ENCODE results near the gene CD44. TPM values are rescaled to one million over a fixed set of nuclear protein-coding genes. Genes with fewer than 3 reads are reported as not detected.

Gene CD44
- total RNA-seq, 4 donors from 2014 or later: 211 to 319 (median 266) TPM

DNA sequence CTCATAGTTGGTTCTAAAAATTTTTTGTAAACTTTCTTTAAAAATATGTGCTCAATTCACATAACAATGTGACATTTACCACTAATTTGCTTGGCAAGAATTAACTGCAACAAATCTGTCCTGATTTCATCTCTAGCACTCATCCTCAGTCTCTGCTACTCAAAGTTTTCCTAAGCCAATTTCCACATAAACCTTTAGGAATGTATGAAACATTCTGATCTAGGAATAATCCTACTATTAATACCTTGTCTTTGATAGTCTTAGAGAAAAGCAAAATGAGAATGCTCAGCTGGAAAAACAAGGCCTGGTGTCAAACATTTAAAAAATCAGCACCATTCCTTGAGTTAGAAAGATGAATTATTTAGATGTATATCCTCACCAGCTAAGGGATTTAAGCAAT, 114.3 kb downstream of the CD44 start:
- peak; percentile 63 for ATAC-seq
- H3K27ac ChIP-seq: peak overlapping the region; percentile 53 to 72 (median 64)
- no peaks in the 10 kb centered on the region for H3K27me3 ChIP-seq
- H3K9me3 ChIP-seq: no peaks in the 10 kb centered on the region
- peaks cover 3 to 25% (median 9%) of the 10 kb centered on the region in 3 donors for H3K4me1 ChIP-seq
- H3K4me3 ChIP-seq: no peak overlapping the region
- TF ChIP-seq EP300 (IDR thresholded peaks at IDR 0.05) (no peak), POLR2AphosphoS5 (IDR thresholded peaks at IDR 0.05) (peak; percentile 56)
- no peaks in the 10 kb centered on the region for H3K36me3 ChIP-seq

DNA sequence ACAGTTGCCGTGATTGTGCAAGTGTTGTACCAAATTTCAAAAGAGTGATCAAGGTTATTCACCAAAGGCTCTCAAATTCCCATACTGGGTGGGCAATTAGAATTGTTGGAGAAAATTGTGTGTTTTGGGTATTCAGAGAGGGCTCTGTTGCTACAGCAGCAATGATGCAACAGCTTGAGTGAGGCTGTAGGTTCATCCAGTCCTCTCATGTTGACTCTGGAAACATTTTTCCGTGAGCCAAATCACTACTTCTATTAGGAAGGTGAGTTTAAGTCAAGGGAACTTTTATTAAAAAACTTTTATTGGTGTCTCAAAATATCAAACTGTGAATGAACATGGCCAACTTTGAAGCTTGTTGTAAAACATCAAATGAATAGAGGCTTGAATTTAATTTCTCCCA, 116.5 kb downstream of the CD44 start:
- ATAC-seq: no peak
- no peak for TF ChIP-seq EP300 (IDR thresholded peaks at IDR 0.05)
- TF ChIP-seq, protein P1, sequence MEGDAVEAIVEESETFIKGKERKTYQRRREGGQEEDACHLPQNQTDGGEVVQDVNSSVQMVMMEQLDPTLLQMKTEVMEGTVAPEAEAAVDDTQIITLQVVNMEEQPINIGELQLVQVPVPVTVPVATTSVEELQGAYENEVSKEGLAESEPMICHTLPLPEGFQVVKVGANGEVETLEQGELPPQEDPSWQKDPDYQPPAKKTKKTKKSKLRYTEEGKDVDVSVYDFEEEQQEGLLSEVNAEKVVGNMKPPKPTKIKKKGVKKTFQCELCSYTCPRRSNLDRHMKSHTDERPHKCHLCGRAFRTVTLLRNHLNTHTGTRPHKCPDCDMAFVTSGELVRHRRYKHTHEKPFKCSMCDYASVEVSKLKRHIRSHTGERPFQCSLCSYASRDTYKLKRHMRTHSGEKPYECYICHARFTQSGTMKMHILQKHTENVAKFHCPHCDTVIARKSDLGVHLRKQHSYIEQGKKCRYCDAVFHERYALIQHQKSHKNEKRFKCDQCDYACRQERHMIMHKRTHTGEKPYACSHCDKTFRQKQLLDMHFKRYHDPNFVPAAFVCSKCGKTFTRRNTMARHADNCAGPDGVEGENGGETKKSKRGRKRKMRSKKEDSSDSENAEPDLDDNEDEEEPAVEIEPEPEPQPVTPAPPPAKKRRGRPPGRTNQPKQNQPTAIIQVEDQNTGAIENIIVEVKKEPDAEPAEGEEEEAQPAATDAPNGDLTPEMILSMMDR (IDR thresholded peaks at IDR 0.05): no peak
- TF ChIP-seq POLR2AphosphoS5 (IDR thresholded peaks at IDR 0.05): no peak
- TF ChIP-seq POLR2A (IDR thresholded peaks at IDR 0.05): no peak
- no peaks in the 10 kb centered on the region for H3K27me3 ChIP-seq
- no peaks in the 10 kb centered on the region for H3K9me3 ChIP-seq
- WGBS, 2 donors (ENCODE audit: low coverage in 1 of 2): 91 to 100% methylated on average over 2 of the region's 2 CpGs
- no peaks in the 10 kb centered on the region for H3K36me3 ChIP-seq
- H3K27ac ChIP-seq: peak overlapping the region in 1 of 4 donors; percentile 66
- H3K4me1 ChIP-seq: peaks cover 3 to 41% (median 13%) of the 10 kb centered on the region in 3 donors
- H3K4me3 ChIP-seq: no peak overlapping the region

DNA sequence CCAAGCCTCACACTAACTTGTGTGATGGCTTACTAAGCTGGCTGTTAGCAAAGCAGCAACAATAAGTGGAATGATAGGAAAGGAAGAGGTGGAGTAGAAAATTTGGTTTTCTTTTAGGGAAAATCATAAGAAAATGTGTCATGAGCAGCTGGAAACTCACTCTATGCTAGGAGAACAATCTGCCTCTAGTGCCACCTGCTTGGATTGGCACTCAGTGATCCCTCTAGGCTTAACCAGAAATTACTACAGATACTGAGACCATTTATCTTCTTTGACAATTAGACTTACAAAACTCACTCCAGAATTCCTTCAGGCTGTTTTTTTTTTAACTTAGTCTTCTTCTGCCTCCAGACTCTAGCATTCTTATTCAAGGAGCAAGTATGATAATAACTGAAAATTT, 117.3 kb downstream of the CD44 start:
- H3K27me3 ChIP-seq: no peaks in the 10 kb centered on the region
- H3K4me3 ChIP-seq: no peak overlapping the region
- H3K9me3 ChIP-seq: no peaks in the 10 kb centered on the region
- peak overlapping the region in 1 of 4 donors; percentile 30 for H3K27ac ChIP-seq
- ATAC-seq: no peak
- TF ChIP-seq POLR2A (IDR thresholded peaks at IDR 0.05) (no peak), EP300 (IDR thresholded peaks at IDR 0.05) (no peak), POLR2AphosphoS5 (IDR thresholded peaks at IDR 0.05) (no peak)
- TF ChIP-seq, protein P1 (IDR thresholded peaks at IDR 0.05): no peak
- no peaks in the 10 kb centered on the region for H3K36me3 ChIP-seq
- peaks cover 3 to 49% (median 13%) of the 10 kb centered on the region in 3 donors for H3K4me1 ChIP-seq

DNA sequence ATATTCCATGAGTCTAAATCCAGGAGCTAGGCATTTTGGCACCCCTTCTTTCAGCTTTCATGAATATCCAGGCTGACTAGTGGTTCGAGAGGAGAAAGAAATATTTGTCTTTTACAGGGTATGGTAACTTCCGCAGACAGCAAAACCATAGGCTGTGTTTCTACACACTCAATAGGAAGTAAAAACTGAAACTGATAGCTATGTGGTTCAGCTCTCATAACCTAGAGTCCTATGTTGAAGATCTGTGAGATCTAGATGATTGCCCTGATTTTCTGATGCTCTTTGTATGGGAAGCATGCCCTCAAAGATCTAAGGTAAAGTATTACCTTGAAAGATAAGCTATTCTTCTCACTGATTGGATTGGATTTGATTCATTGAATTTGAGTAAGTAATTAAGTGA, 118.3 kb downstream of the CD44 start:
- no peaks in the 10 kb centered on the region for H3K27me3 ChIP-seq
- WGBS, 2 donors (ENCODE audit: low coverage in 1 of 2): 33 to 40% methylated on average over 2 of the region's 2 CpGs
- no peak for ATAC-seq
- peaks cover 3 to 50% (median 13%) of the 10 kb centered on the region in 3 donors for H3K4me1 ChIP-seq
- TF ChIP-seq POLR2AphosphoS5 (IDR thresholded peaks at IDR 0.05) (no peak), EP300 (IDR thresholded peaks at IDR 0.05) (no peak), POLR2A (IDR thresholded peaks at IDR 0.05) (no peak)
- TF ChIP-seq, protein P1 (IDR thresholded peaks at IDR 0.05): no peak
- H3K9me3 ChIP-seq: no peaks in the 10 kb centered on the region
- H3K4me3 ChIP-seq: no peak overlapping the region
- H3K27ac ChIP-seq: no peak overlapping the region
- H3K36me3 ChIP-seq: no peaks in the 10 kb centered on the region

DNA sequence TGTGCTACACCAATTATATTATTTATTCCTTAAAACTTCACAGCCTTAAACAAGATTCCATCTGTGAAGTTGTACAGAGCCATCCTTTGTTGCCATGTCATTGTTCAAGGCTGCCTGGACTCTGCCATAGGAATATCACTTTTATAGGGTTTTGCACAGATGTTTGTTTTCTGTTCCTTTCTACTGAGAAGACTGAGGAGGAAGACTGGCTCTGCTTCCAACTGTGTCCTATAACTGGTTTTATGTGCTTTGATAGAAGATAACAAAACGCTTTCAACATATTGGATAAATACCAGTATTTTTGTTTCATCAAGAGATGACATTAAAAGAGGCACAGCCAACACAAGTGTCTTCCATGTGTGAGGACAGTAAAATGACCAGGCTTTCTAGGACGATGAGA, 120.6 kb downstream of the CD44 start:
- ATAC-seq: no peak
- peaks cover 0 to 31% (median 9%) of the 10 kb centered on the region in 3 donors for H3K4me1 ChIP-seq
- no peaks in the 10 kb centered on the region for H3K36me3 ChIP-seq
- WGBS, 2 donors (ENCODE audit: low coverage in 1 of 2): 67 to 77% methylated on average over 1 to 2 of the region's 2 CpGs
- H3K27me3 ChIP-seq: no peaks in the 10 kb centered on the region
- TF ChIP-seq POLR2A (IDR thresholded peaks at IDR 0.05) (no peak), EP300 (IDR thresholded peaks at IDR 0.05) (no peak), POLR2AphosphoS5 (IDR thresholded peaks at IDR 0.05) (no peak)
- TF ChIP-seq, protein P1 (IDR thresholded peaks at IDR 0.05): no peak
- H3K9me3 ChIP-seq: no peaks in the 10 kb centered on the region
- peak overlapping the region in 1 of 4 donors; percentile 63 for H3K27ac ChIP-seq
- no peak overlapping the region for H3K4me3 ChIP-seq

Data from gastroesophageal sphincter (tissue), 4 donors.